Activated naive CD8-positive, alpha-beta T cell treated with anti-CD3 and anti-CD28 coated beads, Interleukin-2, amount 10 ng/mL, durations not matched to agents 7 days and 5 days (primary cell): ENCODE data around the gene CPNE1. TPM values are rescaled to one million over a fixed set of nuclear protein-coding genes. Genes with fewer than 3 reads are reported as not detected.

ENCODE experiments used
- ATAC-seq: fragments of 150-1000 bp; cut with Tn5 transposase; one replicate; pipeline ENCODE4 v1.10.0; 2021; ENCODE audit warnings: low read depth, moderate library complexity
- POLR2A ChIA-PET: fragments of 350-600 bp; sonication (Branson Sonifier 250); formaldehyde crosslinking; loops from one replicate; lab custom pipeline; 2021; ENCODE audit warnings: antibody characterized with exemption; lab: Charles Lee
- DNase-seq: peaks from one replicate; pipeline ENCODE4 v3.0.0; 2021
- H3K27ac Mint-ChIP-seq: one replicate; pipeline ENCODE4 v1.8.0; 2022; ENCODE audit warnings: mild to moderate bottlenecking, mixed read lengths
- H3K27me3 Mint-ChIP-seq: one replicate; pipeline ENCODE4 v1.8.0; 2022; ENCODE audit warnings: mild to moderate bottlenecking, moderate library complexity, mixed read lengths
- H3K36me3 Mint-ChIP-seq: one replicate; pipeline ENCODE4 v1.8.0; 2021; ENCODE audit warnings: mild to moderate bottlenecking, mixed read lengths
- H3K4me1 Mint-ChIP-seq: one replicate; pipeline ENCODE4 v1.8.0; 2021; ENCODE audit warnings: mixed read lengths
- H3K4me3 Mint-ChIP-seq: one replicate; pipeline ENCODE4 v1.8.0; 2022; ENCODE audit warnings: mild to moderate bottlenecking, moderate library complexity, mixed read lengths
- H3K9me3 Mint-ChIP-seq: one replicate; pipeline ENCODE4 v1.8.0; 2021; ENCODE audit warnings: mixed read lengths
- total RNA-seq, 2 experiments: library from RNA; stranded (reverse); gene quantifications; one replicate each; pipeline ENCODE4 v1.2.3, GENCODE V29; 2021

The CPNE1 gene
- total RNA-seq, 2 experiments from 2014 or later = 296 to 327 TPM

DNA sequence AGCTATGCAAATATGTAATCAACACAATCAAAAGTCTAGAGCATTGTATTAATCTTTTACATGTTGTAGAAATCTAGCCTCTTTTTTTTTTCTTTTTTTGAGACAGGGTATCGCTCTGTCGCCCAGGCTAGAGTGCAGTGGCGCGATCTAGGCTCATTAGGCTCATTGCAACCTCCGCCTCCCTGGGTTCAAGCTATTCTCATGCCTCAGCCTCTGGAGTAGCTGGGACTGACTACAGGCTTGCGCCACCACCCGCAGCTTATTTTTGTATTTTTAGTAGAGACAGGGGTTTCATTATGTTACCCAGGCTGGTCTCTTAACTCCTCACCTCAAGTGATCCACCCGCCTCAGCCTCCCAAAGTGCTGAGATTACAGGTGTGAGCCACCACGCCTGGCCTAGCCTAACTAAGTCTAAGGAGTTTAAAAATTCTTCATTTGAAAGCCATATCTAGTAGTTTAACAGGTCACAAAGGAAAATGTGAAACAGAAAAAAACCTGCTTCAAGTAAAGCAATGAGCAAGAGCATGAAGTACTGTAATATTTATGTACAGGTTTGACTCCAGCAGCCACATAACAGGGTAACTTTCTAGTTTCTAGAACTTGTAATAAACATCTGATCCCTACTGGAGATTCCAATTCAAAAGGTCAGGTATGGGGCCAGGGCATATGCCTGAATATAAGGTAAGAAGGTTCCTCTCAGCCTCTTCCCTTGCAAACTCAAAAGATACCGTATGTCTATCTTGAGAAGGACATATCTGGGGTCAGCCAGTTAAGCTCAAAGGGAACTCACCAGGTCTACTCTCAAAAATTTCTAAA, 4.4 kb downstream of the CPNE1 start:
- DNase-seq (no peak), ATAC-seq (no peak)
- Mint-ChIP-seq H3K27me3 (no peaks in the 10 kb centered on the region), H3K36me3 (peaks cover 28% of the 10 kb centered on the region), H3K4me1 (peaks cover 46% of the 10 kb centered on the region), H3K27ac (peak overlapping the region; percentile 84), H3K9me3 (no peaks in the 10 kb centered on the region), H3K4me3 (peak overlapping the region; percentile 79)
- POLR2A ChIA-PET = interaction anchor here (0.7 to 4.8 kb wide), 8 partner anchors 8 to 294 kb away, joined by 3 to 54 read pairs (median 4); partner anchors contain the start of genes RBM39 and SCAND1

DNA sequence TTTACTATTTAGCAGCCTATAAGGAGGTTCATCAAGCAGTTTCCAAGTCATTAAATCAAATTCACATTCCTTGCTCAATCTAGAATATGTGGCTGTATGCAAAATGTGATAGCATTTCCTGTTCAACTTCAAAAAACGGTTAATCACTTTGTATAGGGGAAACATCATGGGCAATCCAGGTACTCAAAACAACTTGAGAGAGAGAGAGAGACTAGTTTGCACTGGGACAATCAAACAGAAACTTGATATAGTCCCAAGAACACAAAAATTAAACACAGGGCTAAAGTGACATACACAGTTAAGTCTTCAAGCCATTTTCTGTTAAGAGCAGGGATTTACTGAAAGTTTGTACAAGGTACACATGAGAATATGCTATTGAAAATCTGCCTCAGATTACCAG, 7.4 kb downstream of the CPNE1 start:
- POLR2A ChIA-PET = interaction anchor here (1.2 kb wide), 1 partner anchor 14 kb away, joined by 3 read pairs; no protein-coding TSS in a partner anchor
- peaks cover 19% of the 10 kb centered on the region for H3K36me3 Mint-ChIP-seq
- peak overlapping the region; percentile 55 for H3K4me3 Mint-ChIP-seq
- ATAC-seq (no peak), DNase-seq (no peak)
- peak overlapping the region; percentile 68 for H3K27ac Mint-ChIP-seq
- H3K4me1 Mint-ChIP-seq = peaks cover 36% of the 10 kb centered on the region
- H3K9me3 Mint-ChIP-seq = no peaks in the 10 kb centered on the region
- no peaks in the 10 kb centered on the region for H3K27me3 Mint-ChIP-seq

DNA sequence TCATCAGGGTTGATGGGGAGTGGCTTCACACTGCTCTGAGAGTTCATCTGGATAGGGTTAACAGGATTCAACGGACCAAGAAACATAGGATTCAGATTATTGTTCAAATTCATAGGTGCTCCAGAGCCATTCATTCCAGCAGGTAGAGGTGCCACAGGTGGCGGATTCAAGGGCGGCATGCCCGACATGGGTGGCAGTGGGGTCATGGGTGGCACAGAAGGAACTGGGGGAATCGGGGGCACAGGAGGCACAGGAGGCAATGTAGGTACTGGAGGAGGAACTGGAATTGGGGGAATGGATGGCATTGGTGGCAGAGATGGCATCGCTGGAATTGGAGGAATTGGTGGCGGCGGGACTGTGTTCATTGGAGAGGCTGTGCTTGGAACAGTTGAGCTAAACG, 10.3 kb downstream of the CPNE1 start:
- Mint-ChIP-seq H3K4me3 (no peak overlapping the region), H3K36me3 (peaks cover 30% of the 10 kb centered on the region), H3K27me3 (no peaks in the 10 kb centered on the region), H3K9me3 (no peaks in the 10 kb centered on the region), H3K4me1 (peaks cover 20% of the 10 kb centered on the region), H3K27ac (no peak overlapping the region)
- ATAC-seq (no peak), DNase-seq (no peak)
- POLR2A ChIA-PET = interaction anchor here (1.0 to 1.4 kb wide), 2 partner anchors 12 to 36 kb away, joined by 3 to 4 read pairs; no protein-coding TSS in a partner anchor

DNA sequence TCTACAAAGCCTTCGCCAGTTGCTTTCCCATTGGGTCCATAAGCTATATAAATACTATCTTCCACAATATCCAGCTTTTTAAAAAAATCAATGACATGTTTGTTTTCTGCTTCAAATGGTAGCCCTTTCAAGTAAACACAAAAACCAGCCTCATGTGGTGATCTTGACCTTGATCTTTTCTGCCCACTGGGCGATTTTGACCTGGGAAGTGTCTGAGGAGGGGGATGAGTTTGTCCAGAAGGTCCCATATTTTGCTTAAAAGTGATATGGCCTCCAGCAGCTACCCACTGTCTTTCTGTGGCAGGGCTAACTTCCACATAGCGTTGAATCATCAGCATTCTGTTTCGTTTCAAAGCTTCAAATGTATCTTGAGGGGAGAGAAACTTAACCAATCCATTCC, 10.8 kb downstream of the CPNE1 start:
- no peak for ATAC-seq
- peaks cover 33% of the 10 kb centered on the region for H3K36me3 Mint-ChIP-seq
- H3K27ac Mint-ChIP-seq = no peak overlapping the region
- no peaks in the 10 kb centered on the region for H3K27me3 Mint-ChIP-seq
- no peak for DNase-seq
- POLR2A ChIA-PET = interaction anchor here (1.0 to 1.4 kb wide), 2 partner anchors 12 to 35 kb away, joined by 3 to 4 read pairs; no protein-coding TSS in a partner anchor
- no peaks in the 10 kb centered on the region for H3K9me3 Mint-ChIP-seq
- H3K4me3 Mint-ChIP-seq = no peak overlapping the region
- H3K4me1 Mint-ChIP-seq = peaks cover 17% of the 10 kb centered on the region

DNA sequence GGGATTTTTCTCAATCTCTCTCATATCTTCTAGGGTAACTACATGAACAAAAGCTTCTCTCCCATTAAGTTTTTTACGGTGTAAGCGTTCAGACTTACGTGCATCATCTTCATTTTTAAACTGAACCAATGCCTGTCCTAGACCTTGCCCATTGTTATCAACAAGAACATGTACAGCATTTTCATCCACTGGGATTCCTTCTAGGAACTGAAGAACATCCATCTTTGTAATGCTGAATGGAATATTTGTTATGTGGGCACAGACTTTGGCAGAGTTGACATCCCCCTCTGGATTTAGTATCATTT, 11.3 kb downstream of the CPNE1 start:
- H3K36me3 Mint-ChIP-seq = peaks cover 34% of the 10 kb centered on the region
- no peak for ATAC-seq
- H3K4me1 Mint-ChIP-seq = peaks cover 15% of the 10 kb centered on the region
- no peak overlapping the region for H3K27ac Mint-ChIP-seq
- POLR2A ChIA-PET = interaction anchor here (1.0 kb wide), 1 partner anchor 35 kb away, joined by 4 read pairs; no protein-coding TSS in a partner anchor
- no peak overlapping the region for H3K4me3 Mint-ChIP-seq
- no peak for DNase-seq
- no peaks in the 10 kb centered on the region for H3K9me3 Mint-ChIP-seq
- no peaks in the 10 kb centered on the region for H3K27me3 Mint-ChIP-seq

DNA sequence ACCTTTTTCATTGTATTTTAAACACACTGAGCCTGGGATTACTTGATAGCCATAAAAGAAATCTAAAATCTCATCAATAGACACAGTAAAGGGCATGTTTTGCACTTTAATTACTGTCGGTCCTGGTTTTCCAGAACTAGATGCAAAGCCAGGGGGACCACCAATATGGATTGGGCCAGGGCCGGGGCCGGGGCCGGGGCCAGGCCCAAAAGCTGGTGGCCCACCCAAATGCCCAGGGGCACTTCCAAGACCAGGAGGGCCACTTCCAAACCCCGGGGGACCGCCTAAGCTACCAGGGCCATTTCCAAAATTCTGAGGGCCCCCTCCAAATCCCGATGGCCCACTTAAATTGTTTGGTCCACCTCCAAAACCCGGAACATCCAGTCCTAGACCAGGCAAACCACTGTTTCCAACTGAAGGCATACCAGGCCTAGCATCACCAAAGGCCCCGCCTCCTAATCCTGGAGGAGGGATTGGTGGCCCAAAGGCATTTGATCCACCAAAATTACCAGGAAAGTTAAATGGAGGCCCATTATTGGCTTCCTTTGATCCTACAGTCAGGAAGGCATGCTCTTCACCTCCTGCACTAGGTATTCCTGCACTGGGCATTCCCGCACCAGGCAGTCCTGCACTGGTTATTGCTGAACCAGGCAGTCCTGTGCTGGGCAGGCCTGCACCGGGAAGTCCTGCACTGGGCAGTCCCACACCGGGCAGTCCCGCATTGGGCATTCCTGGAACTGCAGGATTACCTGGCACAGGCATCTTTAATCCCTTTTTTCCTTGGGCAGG, 11.9 kb downstream of the CPNE1 start:
- Mint-ChIP-seq H3K4me1 (peaks cover 15% of the 10 kb centered on the region), H3K27me3 (no peaks in the 10 kb centered on the region), H3K4me3 (no peak overlapping the region), H3K9me3 (no peaks in the 10 kb centered on the region), H3K27ac (no peak overlapping the region), H3K36me3 (peaks cover 38% of the 10 kb centered on the region)
- ATAC-seq (no peak), DNase-seq (no peak)
- POLR2A ChIA-PET = interaction anchor here (0.7 to 1.6 kb wide), 2 partner anchors 8 to 11 kb away, joined by 3 to 5 read pairs; partner anchors contain the start of genes CPNE1 and RBM12

DNA sequence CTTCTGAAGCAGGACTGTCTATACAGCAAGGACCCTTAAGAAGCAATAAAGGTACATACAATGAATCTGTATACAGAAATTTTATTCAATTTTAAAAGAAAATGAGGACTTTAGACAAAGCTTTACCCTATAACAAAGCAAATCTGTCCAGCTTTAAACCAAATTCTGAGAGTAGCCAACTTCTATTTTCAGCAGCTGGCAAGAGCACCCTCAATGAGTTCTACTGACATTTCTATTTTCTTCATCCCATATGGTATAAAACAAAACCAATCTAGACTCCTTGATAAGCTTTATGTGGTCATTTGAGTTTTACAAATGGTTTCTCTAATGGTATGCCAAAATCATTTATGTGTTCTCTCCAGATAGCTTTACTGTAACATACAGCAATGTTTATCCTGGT, 12.7 kb downstream of the CPNE1 start:
- Mint-ChIP-seq H3K9me3 (no peaks in the 10 kb centered on the region), H3K4me1 (peaks cover 10% of the 10 kb centered on the region), H3K27me3 (no peaks in the 10 kb centered on the region), H3K4me3 (no peak overlapping the region), H3K36me3 (peaks cover 36% of the 10 kb centered on the region), H3K27ac (no peak overlapping the region)
- ATAC-seq (no peak), DNase-seq (no peak)
- POLR2A ChIA-PET = interaction anchor here (0.7 to 1.6 kb wide), 2 partner anchors 9 to 12 kb away, joined by 3 to 5 read pairs; partner anchors contain the start of genes CPNE1 and RBM12

DNA sequence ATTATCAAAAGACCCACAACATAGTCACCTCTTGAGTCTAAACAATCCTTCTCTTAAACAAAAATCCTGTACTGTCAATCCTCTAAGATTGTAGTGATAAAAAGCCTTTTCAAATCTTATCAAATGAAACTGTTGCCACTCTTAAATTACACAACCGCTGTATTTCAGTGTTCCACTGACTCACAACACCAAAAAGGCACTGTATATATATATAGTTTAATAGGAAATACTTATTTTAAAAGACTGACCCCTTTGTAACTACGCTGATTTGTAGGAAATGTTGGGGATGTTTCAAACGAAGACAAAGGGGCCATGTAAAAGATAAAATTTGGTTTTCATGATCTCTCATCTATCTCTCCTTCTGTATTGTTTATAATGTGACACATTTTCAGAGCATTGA, 14.1 kb downstream of the CPNE1 start:
- no peak overlapping the region for H3K4me3 Mint-ChIP-seq
- H3K36me3 Mint-ChIP-seq = peaks cover 34% of the 10 kb centered on the region
- peaks cover 15% of the 10 kb centered on the region for H3K4me1 Mint-ChIP-seq
- POLR2A ChIA-PET = no interaction called here
- H3K9me3 Mint-ChIP-seq = no peaks in the 10 kb centered on the region
- H3K27ac Mint-ChIP-seq = no peak overlapping the region
- DNase-seq (no peak), ATAC-seq (no peak)
- H3K27me3 Mint-ChIP-seq = no peaks in the 10 kb centered on the region

DNA sequence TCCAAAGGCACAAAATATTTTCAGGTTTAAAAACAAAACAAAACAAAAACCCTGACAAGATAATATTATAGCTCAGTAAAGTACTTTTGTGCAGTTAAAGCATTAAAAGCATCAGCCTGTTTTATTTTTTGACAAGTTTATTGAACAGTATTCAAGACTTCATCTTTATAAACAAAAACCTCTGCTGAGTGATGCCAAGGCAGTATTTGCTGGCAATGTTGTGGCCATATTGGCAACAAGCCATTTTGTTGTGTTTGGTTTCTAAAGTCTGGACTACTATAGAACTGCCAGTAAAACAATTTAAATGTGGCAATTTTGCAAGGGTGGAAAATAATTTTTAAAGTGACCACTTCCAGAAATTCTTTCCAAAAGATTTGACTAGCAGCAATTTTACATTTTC, 15.9 kb downstream of the CPNE1 start:
- H3K4me3 Mint-ChIP-seq = no peak overlapping the region
- H3K27ac Mint-ChIP-seq = peak overlapping the region; percentile 4
- H3K36me3 Mint-ChIP-seq = peaks cover 39% of the 10 kb centered on the region
- ATAC-seq (no peak), DNase-seq (no peak)
- H3K9me3 Mint-ChIP-seq = no peaks in the 10 kb centered on the region
- POLR2A ChIA-PET = interaction anchor here (0.9 kb wide), 1 partner anchor 16 kb away, joined by 3 read pairs; the partner anchor contains the start of genes CPNE1 and RBM12
- H3K4me1 Mint-ChIP-seq = peaks cover 30% of the 10 kb centered on the region
- no peaks in the 10 kb centered on the region for H3K27me3 Mint-ChIP-seq

DNA sequence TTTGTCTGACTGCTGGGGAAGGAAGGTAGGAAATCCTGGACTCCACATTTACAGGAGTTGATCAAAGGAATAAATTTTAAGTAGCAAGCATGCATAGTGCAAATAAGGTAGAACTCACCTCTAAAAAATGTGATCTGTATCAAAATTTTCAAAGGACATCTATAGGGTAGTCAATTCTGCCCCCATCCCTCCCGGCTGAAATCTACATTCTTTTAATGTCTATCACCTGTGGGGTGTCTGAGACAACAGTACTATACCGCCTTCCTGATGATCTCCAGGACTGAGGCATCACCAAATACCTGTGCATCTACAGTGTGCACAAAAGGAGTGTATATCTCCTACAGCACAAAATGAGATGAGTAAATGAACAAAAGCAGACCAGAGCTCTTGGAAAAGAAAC, 19.9 kb downstream of the CPNE1 start:
- H3K9me3 Mint-ChIP-seq = no peaks in the 10 kb centered on the region
- H3K27me3 Mint-ChIP-seq = no peaks in the 10 kb centered on the region
- DNase-seq (no peak), ATAC-seq (no peak)
- H3K4me3 Mint-ChIP-seq = no peak overlapping the region
- H3K4me1 Mint-ChIP-seq = peaks cover 44% of the 10 kb centered on the region
- peaks cover 34% of the 10 kb centered on the region for H3K36me3 Mint-ChIP-seq
- H3K27ac Mint-ChIP-seq = peak overlapping the region; percentile 2
- POLR2A ChIA-PET = interaction anchor here (0.6 to 1.0 kb wide), 2 partner anchors 16 to 25 kb away, joined by 3 read pairs; no protein-coding TSS in a partner anchor

DNA sequence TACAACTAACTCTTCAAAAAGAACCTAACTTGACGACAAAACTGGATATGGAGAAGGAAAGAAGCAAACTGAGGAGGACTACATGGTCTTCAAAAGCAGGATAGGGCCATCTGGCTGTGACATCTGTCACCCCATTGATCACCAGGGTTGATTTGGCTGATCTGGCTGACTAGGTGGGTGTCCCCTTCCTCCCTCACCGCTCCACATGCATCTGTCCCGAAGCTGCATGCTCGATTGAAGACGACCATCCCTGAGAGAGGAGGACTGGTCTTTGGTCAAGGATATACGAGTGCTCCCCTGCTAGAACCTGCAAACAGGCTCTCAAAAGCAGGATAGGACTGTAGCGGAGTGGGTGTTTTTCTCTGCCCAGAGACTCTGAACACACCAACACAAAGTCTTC, 21.7 kb downstream of the CPNE1 start:
- Mint-ChIP-seq H3K9me3 (no peaks in the 10 kb centered on the region), H3K4me1 (peaks cover 51% of the 10 kb centered on the region), H3K4me3 (no peak overlapping the region), H3K27ac (no peak overlapping the region), H3K27me3 (no peaks in the 10 kb centered on the region), H3K36me3 (peaks cover 20% of the 10 kb centered on the region)
- no peak for DNase-seq
- no peak for ATAC-seq
- POLR2A ChIA-PET = no interaction called here

DNA sequence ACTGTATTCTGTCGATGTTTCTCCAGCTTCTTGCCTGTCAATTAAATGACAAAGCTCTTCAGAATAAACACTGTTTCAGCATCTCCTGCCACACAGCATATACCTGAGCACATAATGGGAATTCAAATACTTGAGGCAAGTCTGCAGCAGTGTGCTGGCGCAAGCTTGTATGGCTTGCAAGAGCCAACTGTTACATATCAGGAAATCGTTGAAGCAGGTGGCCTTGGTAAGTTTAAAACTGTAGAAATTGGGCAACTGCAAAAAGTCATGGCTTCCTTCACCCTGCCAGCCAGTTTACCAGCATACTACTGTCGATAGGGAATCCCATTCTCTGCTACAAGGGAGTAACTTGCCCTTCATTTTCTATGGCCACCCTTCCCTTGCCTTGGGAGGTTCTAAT, 23.0 kb downstream of the CPNE1 start:
- POLR2A ChIA-PET = interaction anchor here (0.5 to 1.5 kb wide), 2 partner anchors 11 to 144 kb away, joined by 3 to 4 read pairs; no protein-coding TSS in a partner anchor
- no peak for ATAC-seq
- no peaks in the 10 kb centered on the region for H3K9me3 Mint-ChIP-seq
- H3K4me3 Mint-ChIP-seq = no peak overlapping the region
- no peaks in the 10 kb centered on the region for H3K27me3 Mint-ChIP-seq
- peaks cover 53% of the 10 kb centered on the region for H3K4me1 Mint-ChIP-seq
- H3K36me3 Mint-ChIP-seq = peaks cover 15% of the 10 kb centered on the region
- DNase-seq = no peak
- no peak overlapping the region for H3K27ac Mint-ChIP-seq

DNA sequence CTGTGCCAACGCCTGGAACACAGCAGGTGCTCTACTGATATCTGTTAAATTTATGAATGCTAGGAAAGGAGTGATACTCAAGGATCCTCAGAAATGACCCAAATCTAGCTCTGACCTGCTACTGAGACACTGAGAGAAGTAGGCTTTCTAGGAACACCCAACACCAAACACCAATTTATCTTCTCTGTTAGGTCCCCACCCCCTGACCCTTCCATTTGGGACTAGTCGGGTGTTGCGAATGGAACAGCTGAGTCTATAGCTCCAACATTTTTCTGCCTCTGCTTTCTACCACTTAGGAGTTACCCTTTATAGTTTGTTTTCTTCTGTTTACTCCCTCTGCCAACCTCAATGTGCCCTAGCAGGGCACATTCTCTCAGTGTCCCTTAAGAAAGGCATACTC, 24.0 kb downstream of the CPNE1 start:
- Mint-ChIP-seq H3K27me3 (no peaks in the 10 kb centered on the region), H3K4me1 (peaks cover 49% of the 10 kb centered on the region), H3K27ac (peak overlapping the region; percentile 8), H3K36me3 (peaks cover 15% of the 10 kb centered on the region), H3K9me3 (no peaks in the 10 kb centered on the region), H3K4me3 (no peak overlapping the region)
- ATAC-seq (no peak), DNase-seq (no peak)
- POLR2A ChIA-PET = no interaction called here
